A549 (cell line): ENCODE data around the gene TCHP.

ENCODE experiments used
- ATOH8 ChIP-seq: fragments of 250-450 bp; sonication (Bioruptor Pico); IDR thresholded peaks from 2 replicates; pipeline ENCODE4 v1.5.0; 2020; ENCODE audit warnings: low read depth, mild to moderate bottlenecking, moderate library complexity
- CBX8 ChIP-seq: fragments of 200-600 bp; sonication (generic); IDR thresholded peaks from 2 replicates; pipeline ENCODE4 v1.6.1; 2016
- CHD4 ChIP-seq: fragments of 200-600 bp; sonication (generic); IDR thresholded peaks from 2 replicates; pipeline ENCODE4 v1.6.1; 2016; ENCODE audit warnings: antibody characterized with exemption, mild to moderate bottlenecking, borderline replicate concordance
- CTCF ChIP-seq: fragments of >200 bp; sonication (Bioruptor Twin); formaldehyde crosslinking; IDR thresholded peaks from 3 replicates; pipeline ENCODE4 v1.5.1; 2016
- FOSL2 ChIP-seq, 2 experiments: fragments of 450-650 bp in 1 of 2; fragments of >200 bp in 1 of 2; sonication (Bioruptor Twin) in 1 of 2; formaldehyde crosslinking; IDR thresholded peaks; 2 replicates each; pipeline versions ENCODE4 v1.5.0 to v1.6.1; 2016 to 2020; ENCODE audit warnings: mild to moderate bottlenecking in 1 of 2, moderate library complexity in 1 of 2
- POLR2AphosphoS2 ChIP-seq: conservative IDR thresholded peaks from 2 replicates; pipeline ENCODE4 v1.6.1; 2012; ENCODE audit warnings: low read length, improper control_type of control experiment, inconsistent platforms
- REST ChIP-seq: fragments of 200-600 bp; sonication (generic); IDR thresholded peaks from 2 replicates; pipeline ENCODE4 v1.6.1; 2016; ENCODE audit warnings: antibody characterized with exemption, mild to moderate bottlenecking, moderate library complexity
- SMC3 ChIP-seq: fragments of >200 bp; sonication (Bioruptor Twin); formaldehyde crosslinking; IDR thresholded peaks from 3 replicates; pipeline ENCODE4 v1.6.1; 2018; ENCODE audit warnings: inconsistent platforms
- SREBF2 ChIP-seq: fragments of 450-650 bp; IDR thresholded peaks from 2 replicates; pipeline ENCODE4 v1.6.1; 2014; ENCODE audit warnings: mild to moderate bottlenecking, moderate library complexity
- USF2 ChIP-seq: fragments of 450-650 bp; IDR thresholded peaks from 2 replicates; pipeline ENCODE4 v1.6.1; 2014; ENCODE audit warnings: antibody characterized with exemption

- TF ChIP-seq SREBF2 (no peak), SMC3 (no peak), CHD4 (no peak), CTCF (no peak), ATOH8 (CRISPR knock-in tag) (no peak), USF2 (no peak), POLR2AphosphoS2 (no peak), REST (no peak), CBX8 (no peak), FOSL2 (IDR thresholded peaks at IDR 0.05) (no peak), FOSL2 (CRISPR knock-in tag; IDR thresholded peaks at IDR 0.05) (no peak)
These were observed 7.8 kb upstream of the TCHP start for GRCh38 chr12:109892165-109892715.
